Stimulated activated effector memory CD8-positive, alpha-beta T cell treated with anti-CD3 and anti-CD28 coated beads, Interleukin-12 subunit alpha, Interleukin-12 subunit beta, amount 100 ng/mL, for 72 hours (primary cell): ENCODE measurements around the gene MRGPRX2.

ENCODE experiments used
- ATAC-seq: fragments of 150-1000 bp; cut with Tn5 transposase; 2 replicates; pipeline ENCODE4 v1.10.0; 2021
- DNase-seq, 2 donors: peaks; one replicate each; pipeline ENCODE4 v3.0.0; 2021 to 2022; ENCODE audit warnings: low spot score in 2 of 2
- H3K27ac Mint-ChIP-seq: one replicate; pipeline ENCODE4 v1.8.0; 2022; ENCODE audit warnings: mild to moderate bottlenecking, mixed read lengths
- H3K36me3 Mint-ChIP-seq: one replicate; pipeline ENCODE4 v1.8.0; 2022; ENCODE audit warnings: mild to moderate bottlenecking, mixed read lengths
- H3K4me1 Mint-ChIP-seq: one replicate; pipeline ENCODE4 v1.8.0; 2022; ENCODE audit warnings: mixed read lengths
- H3K4me3 Mint-ChIP-seq: one replicate; pipeline ENCODE4 v1.8.0; 2022; ENCODE audit warnings: mild to moderate bottlenecking, mixed read lengths
- H3K9me3 Mint-ChIP-seq: one replicate; pipeline ENCODE4 v1.8.0; 2022; ENCODE audit warnings: mixed read lengths

Gene MRGPRX2

DNA sequence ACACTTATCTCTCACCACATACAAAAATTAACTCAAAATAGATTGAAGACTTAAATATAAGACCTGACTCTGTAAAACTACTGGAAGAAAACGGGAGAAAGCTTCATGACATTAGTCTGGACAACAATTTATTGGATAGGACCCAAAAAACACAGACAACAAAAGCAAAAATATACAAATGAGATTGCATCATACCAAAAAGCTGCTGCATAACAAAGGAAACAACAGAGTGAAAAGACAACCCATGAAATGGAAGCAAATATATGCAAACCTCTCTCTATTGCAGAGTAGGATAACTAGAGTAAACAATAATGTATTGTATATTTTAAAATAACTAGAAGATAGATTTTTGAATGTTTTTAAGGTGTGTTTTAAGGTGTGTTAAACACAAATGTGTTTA, 11.2 kb downstream of the MRGPRX2 start:
- peaks cover 9% of the 10 kb centered on the region for H3K9me3 Mint-ChIP-seq
- no peaks in the 10 kb centered on the region for H3K4me1 Mint-ChIP-seq
- ATAC-seq (no peak), DNase-seq (no peak)
- H3K27ac Mint-ChIP-seq: no peak overlapping the region
- H3K4me3 Mint-ChIP-seq: no peak overlapping the region
- H3K36me3 Mint-ChIP-seq: no peaks in the 10 kb centered on the region

DNA sequence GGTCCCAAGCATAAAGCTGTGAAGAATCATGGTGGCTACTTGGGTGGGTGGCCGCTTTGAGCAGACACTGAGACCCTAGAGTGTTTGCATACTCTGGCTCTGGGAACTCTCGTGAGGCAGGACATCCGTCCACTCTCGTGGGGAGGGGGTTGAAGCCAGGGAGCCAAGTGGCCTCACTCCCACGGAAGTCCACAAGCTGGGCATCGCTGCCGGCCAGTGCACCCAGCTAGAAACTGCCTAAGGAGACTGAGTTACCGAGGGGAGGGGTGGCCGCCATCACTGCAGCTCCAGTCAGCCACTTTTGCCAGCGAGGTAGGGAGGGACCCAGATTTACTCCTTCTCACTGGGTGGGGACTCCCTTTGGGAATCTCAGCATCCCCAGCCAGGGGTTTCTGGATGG, 20.5 kb downstream of the MRGPRX2 start:
- Mint-ChIP-seq H3K4me1 (no peaks in the 10 kb centered on the region), H3K9me3 (peaks cover 9% of the 10 kb centered on the region), H3K4me3 (no peak overlapping the region), H3K36me3 (no peaks in the 10 kb centered on the region), H3K27ac (no peak overlapping the region)
- no peak for ATAC-seq
- DNase-seq: no peak

DNA sequence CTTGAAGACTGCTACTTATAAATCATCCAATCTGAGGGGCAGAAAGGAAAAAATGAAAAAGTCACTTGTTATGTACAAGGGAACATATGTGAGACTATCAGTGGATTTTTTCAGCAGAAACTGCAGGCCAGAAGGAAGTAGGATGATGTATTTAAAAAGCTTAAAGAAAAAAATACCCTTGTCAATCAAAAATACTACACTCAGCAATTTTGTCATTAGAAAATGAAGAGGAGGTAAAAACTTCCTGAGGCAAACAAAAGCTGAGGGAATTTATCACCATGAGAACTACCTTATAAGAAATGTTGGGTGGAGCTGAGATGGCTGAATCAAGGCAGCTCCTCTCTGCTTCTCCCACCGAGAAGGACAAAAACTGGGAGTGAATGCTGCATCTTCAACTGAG, 21.1 kb downstream of the MRGPRX2 start:
- H3K9me3 Mint-ChIP-seq: peaks cover 9% of the 10 kb centered on the region
- no peak overlapping the region for H3K4me3 Mint-ChIP-seq
- H3K27ac Mint-ChIP-seq: no peak overlapping the region
- H3K4me1 Mint-ChIP-seq: no peaks in the 10 kb centered on the region
- ATAC-seq (no peak), DNase-seq (no peak)
- H3K36me3 Mint-ChIP-seq: no peaks in the 10 kb centered on the region

DNA sequence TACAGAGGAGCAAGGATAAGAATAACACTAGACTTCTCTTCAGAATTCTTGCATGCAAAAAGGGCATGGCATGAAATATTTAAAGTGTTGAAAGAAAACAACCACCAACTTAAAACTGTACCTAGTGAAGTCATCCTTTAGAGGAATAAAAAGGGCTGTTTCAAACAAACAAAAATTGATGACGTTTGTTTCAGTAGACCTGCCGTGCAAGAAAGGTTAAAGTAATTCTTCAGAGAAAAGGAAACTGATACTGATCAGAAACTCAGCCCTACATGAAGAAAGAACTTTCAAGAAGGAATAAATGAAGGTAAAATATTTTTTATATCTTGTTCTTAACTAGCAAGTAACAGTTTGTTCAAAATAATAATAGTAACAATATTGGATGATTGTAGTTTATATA, 27.5 kb downstream of the MRGPRX2 start:
- ATAC-seq (no peak), DNase-seq (no peak)
- Mint-ChIP-seq H3K9me3 (no peaks in the 10 kb centered on the region), H3K4me1 (no peaks in the 10 kb centered on the region), H3K27ac (no peak overlapping the region), H3K4me3 (no peak overlapping the region), H3K36me3 (no peaks in the 10 kb centered on the region)

DNA sequence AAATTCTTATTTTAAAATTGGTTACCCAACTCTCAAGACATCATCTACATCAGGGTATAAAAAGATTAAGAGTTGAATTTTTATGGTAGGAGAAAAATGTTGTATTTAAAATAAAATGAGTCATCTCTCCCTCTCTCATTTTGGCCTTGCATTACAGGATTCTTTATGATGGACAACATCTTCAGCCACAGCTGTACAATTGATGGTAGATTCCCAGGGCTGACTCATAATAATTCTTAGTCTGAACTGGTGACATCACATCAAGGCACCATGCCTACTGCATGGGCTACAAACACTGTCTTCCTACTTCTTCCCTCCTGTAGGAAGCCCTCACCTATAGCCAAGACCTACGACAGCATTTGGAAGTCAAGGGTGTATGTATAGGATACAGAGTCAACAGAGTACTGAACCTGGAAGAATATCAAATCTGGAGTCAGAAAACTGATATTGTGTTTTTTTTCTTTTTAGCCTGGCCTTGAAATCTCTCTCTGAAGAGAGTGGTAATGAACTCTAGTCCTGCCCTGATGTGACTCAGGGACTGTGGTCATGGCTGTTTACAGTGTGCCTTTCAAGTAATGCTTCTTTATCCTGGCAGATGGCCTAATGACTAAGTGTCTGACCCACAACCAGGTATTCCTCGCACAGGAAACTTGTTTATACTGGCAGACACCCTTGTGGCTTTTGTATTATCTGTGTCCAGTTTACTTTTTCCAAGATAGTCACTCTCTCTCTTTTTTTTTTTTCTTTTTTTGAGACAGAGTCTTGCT, 32.5 kb downstream of the MRGPRX2 start:
- Mint-ChIP-seq H3K36me3 (no peaks in the 10 kb centered on the region), H3K27ac (no peak overlapping the region), H3K9me3 (no peaks in the 10 kb centered on the region), H3K4me1 (peaks cover 6% of the 10 kb centered on the region), H3K4me3 (no peak overlapping the region)
- ATAC-seq: peak; percentile 85
- no peak for DNase-seq

DNA sequence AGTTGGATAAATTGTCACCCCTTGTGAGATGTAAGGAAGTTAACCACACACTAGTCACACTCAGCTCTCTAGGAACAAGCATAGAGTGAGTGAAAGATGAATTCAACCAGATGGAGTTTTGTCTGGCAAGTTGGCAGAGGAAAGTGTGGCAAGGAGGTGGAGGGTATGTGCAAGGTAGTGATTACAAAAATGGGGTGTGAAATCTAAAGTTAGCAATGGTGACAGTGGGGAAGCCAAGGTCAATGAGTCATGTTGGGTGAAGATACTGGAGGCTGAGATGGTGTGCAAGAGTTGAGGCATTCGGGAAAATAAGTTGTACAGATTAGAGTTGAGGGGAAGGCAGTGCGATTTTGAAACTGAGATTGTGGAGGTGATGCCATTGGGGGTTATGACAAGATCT, 33.7 kb downstream of the MRGPRX2 start:
- H3K27ac Mint-ChIP-seq: no peak overlapping the region
- no peaks in the 10 kb centered on the region for H3K36me3 Mint-ChIP-seq
- H3K4me1 Mint-ChIP-seq: peaks cover 6% of the 10 kb centered on the region
- no peak for DNase-seq
- no peak overlapping the region for H3K4me3 Mint-ChIP-seq
- ATAC-seq: peak; percentile 66
- H3K9me3 Mint-ChIP-seq: no peaks in the 10 kb centered on the region

DNA sequence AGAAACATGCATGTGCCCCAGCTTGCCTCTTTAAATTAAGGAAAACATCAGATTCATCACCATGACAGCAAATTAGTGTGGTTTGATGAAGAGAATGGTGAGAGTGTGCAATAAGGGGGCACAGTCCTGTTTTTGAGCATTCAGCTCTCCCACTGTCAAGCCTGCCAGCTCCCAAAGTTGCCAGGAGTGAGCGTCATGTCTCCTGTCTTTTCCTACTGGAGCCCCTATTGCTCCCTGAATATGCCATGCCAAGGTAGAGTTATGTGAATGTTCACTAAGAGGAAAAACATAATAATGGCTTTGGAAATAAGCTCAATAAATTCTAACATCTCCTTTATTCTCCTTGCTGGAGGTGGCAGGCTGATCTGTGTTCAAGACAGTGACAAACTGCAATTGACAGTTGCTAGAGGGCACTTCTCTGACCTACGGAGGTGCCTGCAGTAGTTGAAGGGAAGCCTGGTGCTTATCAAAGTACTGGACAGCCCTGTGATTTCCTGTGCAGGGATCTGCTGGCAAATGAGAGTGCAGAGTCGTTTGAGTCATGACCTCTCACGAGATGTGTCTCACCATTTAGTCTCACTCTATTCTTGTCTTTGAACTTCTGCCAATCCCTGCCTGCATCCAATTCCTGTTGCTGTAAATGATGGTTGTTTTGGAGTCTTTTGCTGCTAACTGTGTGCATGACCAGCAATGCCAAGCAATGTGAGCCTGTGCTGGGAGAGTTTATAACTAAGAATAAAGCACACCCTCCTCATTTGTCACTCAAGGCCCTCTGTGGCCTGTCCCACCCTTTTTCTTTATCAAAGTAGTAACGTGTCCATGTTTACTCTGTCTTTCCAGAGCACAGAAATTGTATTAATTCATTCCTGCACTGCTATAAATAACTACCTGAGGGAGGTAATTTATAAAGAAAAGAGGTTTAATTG, 34.8 kb downstream of the MRGPRX2 start:
- no peak overlapping the region for H3K4me3 Mint-ChIP-seq
- no peak overlapping the region for H3K27ac Mint-ChIP-seq
- no peak for ATAC-seq
- H3K36me3 Mint-ChIP-seq: no peaks in the 10 kb centered on the region
- H3K4me1 Mint-ChIP-seq: peaks cover 6% of the 10 kb centered on the region
- DNase-seq: no peak
- no peaks in the 10 kb centered on the region for H3K9me3 Mint-ChIP-seq

DNA sequence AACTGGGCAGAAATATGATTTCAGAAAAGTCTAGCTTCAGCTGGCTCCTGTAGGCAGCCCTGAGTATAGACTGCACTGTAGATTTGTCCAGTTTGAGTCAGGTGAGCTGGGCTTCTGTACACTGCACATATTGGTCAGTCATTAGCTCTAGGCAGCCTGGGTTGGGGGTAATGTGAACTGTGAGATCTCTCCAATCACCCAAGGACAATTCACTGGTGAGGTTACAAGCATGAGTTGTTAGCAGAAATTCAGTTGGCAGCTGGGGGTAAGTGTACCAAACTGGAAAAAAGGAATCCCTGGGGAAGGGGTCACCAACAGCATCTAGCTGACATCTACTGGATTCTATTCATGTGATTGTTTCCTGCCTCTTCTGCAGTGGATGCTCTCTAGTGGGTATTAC, 39.7 kb downstream of the MRGPRX2 start:
- DNase-seq (no peak), ATAC-seq (no peak)
- Mint-ChIP-seq H3K27ac (no peak overlapping the region), H3K36me3 (no peaks in the 10 kb centered on the region), H3K9me3 (no peaks in the 10 kb centered on the region), H3K4me1 (no peaks in the 10 kb centered on the region), H3K4me3 (no peak overlapping the region)

DNA sequence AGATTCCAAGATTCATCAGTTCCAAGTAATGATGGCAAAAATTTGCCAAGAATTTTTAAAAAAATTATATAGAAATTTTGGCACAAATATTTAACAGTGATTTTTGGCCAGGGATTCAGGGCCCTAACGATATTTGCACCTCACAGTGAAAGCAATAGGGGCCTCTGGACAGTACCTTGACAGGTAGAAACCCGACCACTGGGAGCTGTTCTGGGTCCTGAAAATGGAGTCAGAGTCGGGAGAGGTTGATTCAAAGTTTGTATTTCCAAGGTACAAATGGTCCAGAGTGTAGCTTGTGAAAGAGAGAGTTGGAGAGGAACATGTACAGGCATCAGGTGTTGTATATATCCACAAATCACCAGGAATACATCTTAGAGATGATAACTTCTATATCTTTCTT, 41.6 kb downstream of the MRGPRX2 start:
- H3K4me1 Mint-ChIP-seq: no peaks in the 10 kb centered on the region
- no peak overlapping the region for H3K27ac Mint-ChIP-seq
- no peak for DNase-seq
- H3K4me3 Mint-ChIP-seq: no peak overlapping the region
- no peak for ATAC-seq
- H3K9me3 Mint-ChIP-seq: no peaks in the 10 kb centered on the region
- H3K36me3 Mint-ChIP-seq: no peaks in the 10 kb centered on the region

DNA sequence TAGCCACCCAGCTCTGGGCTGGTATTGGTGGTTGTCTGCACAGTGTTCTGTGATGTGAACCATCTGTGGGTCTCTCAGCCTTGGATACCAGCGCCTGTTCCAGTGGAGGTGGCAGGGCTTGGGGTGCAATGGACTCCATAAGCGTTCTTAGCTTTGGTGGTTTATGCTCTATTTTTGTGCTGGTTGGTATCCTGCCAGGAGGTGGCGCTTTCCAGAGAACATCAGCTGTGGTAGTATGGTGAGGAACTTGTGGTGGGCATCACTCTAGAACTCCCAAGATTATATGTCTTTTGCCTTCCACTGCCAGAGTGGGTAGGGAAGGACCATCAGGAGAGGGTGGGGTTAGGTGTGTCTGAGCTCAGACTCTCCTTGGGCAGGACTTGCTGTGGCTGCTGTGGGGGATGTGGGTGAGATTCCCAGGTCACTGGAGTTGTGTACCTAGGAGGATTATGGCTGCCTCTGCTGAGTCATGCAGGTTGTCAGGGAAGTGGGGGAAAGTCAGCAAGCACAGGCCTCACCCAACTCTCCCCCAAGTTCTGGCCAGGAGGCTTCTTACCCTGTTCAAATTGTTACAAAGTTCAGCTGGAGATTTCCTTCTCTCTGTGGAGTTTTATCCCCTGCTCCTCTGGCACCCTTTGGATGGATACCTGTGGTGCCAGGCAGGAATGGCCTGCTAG, 47.2 kb downstream of the MRGPRX2 start:
- H3K9me3 Mint-ChIP-seq: peaks cover 1% of the 10 kb centered on the region
- DNase-seq (no peak), ATAC-seq (no peak)
- H3K4me3 Mint-ChIP-seq: no peak overlapping the region
- H3K27ac Mint-ChIP-seq: no peak overlapping the region
- H3K4me1 Mint-ChIP-seq: no peaks in the 10 kb centered on the region
- H3K36me3 Mint-ChIP-seq: no peaks in the 10 kb centered on the region

DNA sequence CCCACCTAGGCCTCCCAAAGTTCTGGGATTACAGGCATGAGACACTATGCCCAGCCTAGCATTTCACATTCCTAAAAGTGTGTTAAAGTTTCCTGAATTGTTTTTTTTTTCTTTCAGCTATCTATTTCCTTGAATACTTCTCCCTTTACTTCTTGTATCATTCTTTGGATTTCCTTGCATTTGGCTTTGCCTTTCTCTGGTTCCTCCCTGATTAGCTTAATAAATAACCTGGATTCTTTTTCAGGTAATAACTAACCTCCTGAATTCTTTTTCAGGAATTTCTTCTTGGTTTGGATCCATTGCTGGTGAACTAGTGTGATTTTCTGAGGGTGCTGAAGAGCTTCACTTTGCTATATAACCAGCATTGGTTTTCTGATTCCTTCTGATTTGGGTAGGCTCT, 47.9 kb downstream of the MRGPRX2 start:
- no peak overlapping the region for H3K27ac Mint-ChIP-seq
- no peaks in the 10 kb centered on the region for H3K36me3 Mint-ChIP-seq
- H3K4me1 Mint-ChIP-seq: no peaks in the 10 kb centered on the region
- ATAC-seq: no peak
- H3K9me3 Mint-ChIP-seq: peaks cover 8% of the 10 kb centered on the region
- DNase-seq: no peak
- no peak overlapping the region for H3K4me3 Mint-ChIP-seq
